Fibroblast of lung (primary cell): Measurements from ENCODE around the gene PPP1R16B.
A peak's percentile ranks its signal among the peaks of the same experiment; 100 is the strongest.

ENCODE experiments used
- CTCF ChIP-seq, 2 donors: IDR thresholded peaks in 1 of 2; conservative IDR thresholded peaks in 1 of 2; 1 replicate in 1 of 2; 2 replicates in 1 of 2; pipeline ENCODE4 v1.5.1; 2011 to 2012; ENCODE audit warnings: low read length in 2 of 2, control low read depth in 1 of 2, inconsistent platforms in 1 of 2, low read depth in 1 of 2, mild to moderate bottlenecking in 1 of 2
- EZH2 ChIP-seq: IDR thresholded peaks from 2 replicates; pipeline ENCODE4 v1.5.1; 2012; ENCODE audit warnings: low read length, control low read depth, mild to moderate bottlenecking; ENCODE audit errors: missing control alignments

GRCh38 chr20:38790200-38791053 is 15.1 kb upstream of the PPP1R16B start:
- TF ChIP-seq CTCF (conservative IDR thresholded peaks at IDR 0.05 in 1 of 2, IDR thresholded peaks at IDR 0.05 in 1 of 2; ENCODE audit: low read depth in 1 of 2, low read length in 2 of 2) = peak in 1 of 2 donors; percentile 73
- TF ChIP-seq EZH2 = no peak
